Suppressor macrophage treated with lipopolysaccharide for 1 hour (primary cell): ENCODE data around the gene GIMAP6.
"Not testable (repeated sequence)": the region's sequence is repeated elsewhere in the genome, so short reads cannot be mapped to it uniquely, and the experiment has no call there.

Source experiments
- DNase-seq, 3 donors: peaks; one replicate each; pipeline ENCODE4 v3.0.0-alpha.2; 2020 to 2022

GIMAP6 gene

GRCh38 chr7:150580638-150581394 lies 51.4 kb downstream of the GIMAP6 start:
- no peak for DNase-seq

- not testable (repeated sequence) for DNase-seq
Observed at GRCh38 chr7:150579979-150580637, 52.1 kb downstream of the GIMAP6 start.
